GM12891 (cell line): ENCODE measurements around the gene NFIX.

Experiments used
- DNase-seq: peaks from one replicate; pipeline ENCODE4 v3.0.0; 2011; ENCODE audit warnings: low spot score; ENCODE audit not compliant: insufficient read length
- FAIRE-seq: peaks from 2 replicates; lab custom pipeline; 2011; peaks lifted over from hg19 to GRCh38; lab: Jason Lieb, UNC
- PAX5 ChIP-seq: IDR thresholded peaks from 2 replicates; pipeline ENCODE4 v1.6.1; 2011; ENCODE audit warnings: low read length, moderate library complexity, mild to moderate bottlenecking; ENCODE audit not compliant: insufficient read depth, severe bottlenecking
- POLR2A ChIP-seq: IDR thresholded peaks from 2 replicates; pipeline ENCODE4 v1.6.1; 2011; ENCODE audit warnings: low read depth, low read length, control low read depth
- POLR2AphosphoS5 ChIP-seq: IDR thresholded peaks from 2 replicates; pipeline ENCODE4 v1.6.1; 2011; ENCODE audit warnings: low read depth, low read length, control low read depth
- POU2F2 ChIP-seq: IDR thresholded peaks from 2 replicates; pipeline ENCODE4 v1.6.1; 2011; ENCODE audit warnings: low read depth, mild to moderate bottlenecking, control low read depth, low read length, moderate library complexity
- SPI1 ChIP-seq: IDR thresholded peaks from 2 replicates; pipeline ENCODE4 v1.6.1; 2011; ENCODE audit warnings: low read depth, low read length, control low read depth
- TAF1 ChIP-seq: IDR thresholded peaks from 2 replicates; pipeline ENCODE4 v1.6.1; 2011; ENCODE audit warnings: low read depth, low read length, control low read depth

The NFIX gene

GRCh38 chr19:13032837-13033236 lies 37.6 kb downstream of the NFIX start:
- DNase-seq = no peak
- TF ChIP-seq POU2F2 = no peak
- no peak for TF ChIP-seq TAF1
- no peak for TF ChIP-seq PAX5
- TF ChIP-seq POLR2AphosphoS5 = no peak
- no peak for TF ChIP-seq POLR2A
- FAIRE-seq = no peak

DNA sequence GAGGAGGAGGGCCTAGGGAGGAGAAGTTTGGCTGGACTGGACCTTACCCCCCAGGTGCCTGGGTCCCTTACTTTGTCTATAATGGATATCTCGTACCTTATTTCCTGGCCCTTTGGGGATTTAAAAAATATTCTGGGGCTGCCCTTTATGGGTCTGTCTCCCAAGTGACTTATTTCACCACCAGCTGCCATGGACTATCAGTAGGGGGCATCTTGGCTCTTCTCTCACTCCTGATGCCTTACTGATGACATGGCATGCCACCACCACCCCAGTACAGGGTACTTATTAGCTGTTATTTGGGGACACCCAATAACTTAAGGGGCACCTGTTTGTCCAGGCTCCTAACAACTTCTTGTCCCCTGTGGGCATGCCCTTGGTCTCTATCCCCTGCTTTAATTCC lies 38.0 kb downstream of the NFIX start:
- FAIRE-seq (no peak), DNase-seq (no peak)
- TF ChIP-seq TAF1 (no peak), PAX5 (no peak)

GRCh38 chr19:13033819-13034611 lies 38.7 kb downstream of the NFIX start:
- FAIRE-seq (peak; percentile 52), DNase-seq (peak; percentile 66)
- no peak for TF ChIP-seq PAX5

- TF ChIP-seq TAF1 (no peak), PAX5 (no peak), POU2F2 (no peak)
- no peak for DNase-seq
- no peak for FAIRE-seq
Measured at GRCh38 chr19:13034636-13035035, 39.4 kb downstream of the NFIX start.

DNA sequence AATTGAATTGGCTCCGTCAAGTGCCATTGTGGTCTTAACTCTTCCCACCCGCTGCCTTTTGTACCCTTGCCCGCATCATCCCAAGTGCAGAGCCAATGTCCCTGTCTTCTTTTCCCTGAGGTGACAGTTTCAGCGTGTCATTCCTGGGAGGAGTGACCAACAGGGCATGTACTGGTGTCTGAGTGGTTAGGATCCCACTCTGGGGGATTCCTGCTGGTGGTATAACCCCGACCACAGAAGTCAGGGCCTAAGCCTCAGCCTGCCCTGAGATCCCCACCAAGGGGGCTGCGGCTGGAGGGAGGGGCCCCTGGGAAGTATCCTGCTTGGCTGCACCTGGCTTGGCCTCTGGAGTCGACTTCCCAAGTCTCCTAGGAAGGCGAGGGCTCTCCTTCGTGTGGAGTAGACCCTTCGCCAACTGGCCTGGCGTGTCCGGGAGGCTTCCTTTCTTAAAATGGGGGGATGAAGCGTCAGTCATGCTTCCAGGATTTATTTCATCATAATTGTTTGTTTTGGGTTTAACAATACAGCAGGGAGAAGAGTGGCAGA lies 40.6 kb downstream of the NFIX start:
- DNase-seq = no peak
- FAIRE-seq = no peak
- TF ChIP-seq PAX5 (no peak), TAF1 (no peak), POLR2A (no peak), POU2F2 (no peak), SPI1 (no peak), POLR2AphosphoS5 (no peak)

DNA sequence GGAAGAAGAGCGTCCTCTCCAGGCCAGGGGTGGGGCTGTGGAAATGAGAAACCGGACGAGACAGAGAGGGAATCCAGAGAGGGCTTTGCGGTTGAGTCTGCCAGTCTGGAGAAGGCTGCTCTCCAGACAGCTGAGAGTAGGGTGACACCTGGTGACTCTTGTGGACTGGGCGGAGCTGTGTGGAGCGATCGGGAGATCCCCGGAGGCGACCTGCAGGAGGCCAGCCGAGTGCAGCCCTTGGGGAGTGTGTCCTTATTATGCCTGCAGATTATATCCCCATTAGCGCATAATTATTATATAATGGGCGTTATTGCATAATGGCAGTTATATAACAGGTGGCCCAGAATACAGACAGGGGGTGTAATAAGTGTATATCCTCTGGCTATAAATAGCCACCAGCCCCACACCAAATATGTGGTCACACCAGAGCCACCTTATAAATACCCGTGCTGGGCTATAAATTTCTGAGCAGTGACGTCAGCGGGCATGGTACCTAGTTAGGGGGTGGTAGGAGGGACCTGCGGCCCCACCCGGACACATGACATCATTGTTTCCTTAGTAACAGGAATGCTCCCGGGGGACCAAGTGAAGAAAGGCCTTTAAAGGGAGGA lies 41.2 kb downstream of the NFIX start:
- TF ChIP-seq TAF1 (no peak), POLR2A (no peak), SPI1 (no peak), PAX5 (no peak), POU2F2 (no peak), POLR2AphosphoS5 (no peak)
- no peak for FAIRE-seq
- DNase-seq = no peak

- FAIRE-seq (no peak), DNase-seq (no peak)
- TF ChIP-seq POU2F2 (no peak), SPI1 (peak; percentile 57)
Measured at GRCh38 chr19:13037161-13037560, 41.9 kb downstream of the NFIX start.

DNA sequence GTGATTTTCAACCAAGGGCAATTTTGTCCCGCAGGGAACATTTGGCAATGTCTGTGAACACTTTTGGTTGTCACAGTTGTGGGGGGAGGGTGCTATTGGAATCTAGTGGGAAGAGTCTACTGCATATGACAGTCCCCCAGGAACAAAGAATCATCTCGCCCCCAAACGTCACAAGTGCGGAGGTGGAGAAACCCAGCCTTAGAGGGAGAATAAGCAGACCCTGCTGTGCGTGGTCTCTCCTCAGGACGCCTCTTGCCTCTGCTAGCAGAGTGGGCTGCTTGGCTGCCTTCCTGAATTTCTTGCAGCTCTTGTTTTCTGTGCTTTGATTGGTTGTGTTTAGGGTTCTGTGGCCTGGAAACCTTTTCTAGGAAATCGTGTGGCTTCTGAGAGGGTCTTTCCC lies 42.5 kb downstream of the NFIX start:
- DNase-seq (no peak), FAIRE-seq (no peak)
- TF ChIP-seq TAF1 (no peak), SPI1 (no peak), POU2F2 (no peak), POLR2A (no peak), POLR2AphosphoS5 (no peak), PAX5 (no peak)

- FAIRE-seq = no peak
- TF ChIP-seq POLR2AphosphoS5 = no peak
- no peak for TF ChIP-seq POU2F2
- TF ChIP-seq SPI1 = no peak
- no peak for TF ChIP-seq PAX5
- TF ChIP-seq POLR2A = no peak
- no peak for TF ChIP-seq TAF1
Measured at GRCh38 chr19:13038306-13039210, 43.3 kb downstream of the NFIX start.

GRCh38 chr19:13039211-13039789 lies 44.0 kb downstream of the NFIX start:
- DNase-seq (no peak), FAIRE-seq (no peak)
- TF ChIP-seq POLR2A (no peak), PAX5 (no peak), TAF1 (no peak), POLR2AphosphoS5 (no peak), SPI1 (no peak), POU2F2 (no peak)

More at GRCh38 chr19:13038306-13039210, 43.3 kb downstream of the NFIX start:
- no peak for DNase-seq
